DND-41 (cell line): Measurements from ENCODE around the gene PROM2.

Experiments
- ATAC-seq: fragments of 200-7000 bp; cut with Tn5 transposase; 3 replicates; pipeline ENCODE4 v1.9.1; 2021; ENCODE audit warnings: low read depth; ENCODE audit not compliant: insufficient read depth
- DNase-seq: peaks from one replicate; pipeline ENCODE4 v3.0.0-alpha.2; 2020
- H2AFZ ChIP-seq: 2 replicates; pipeline ENCODE4 v1.6.0; 2012; ENCODE audit warnings: low read depth, low read length
- H3K27ac ChIP-seq: 2 replicates; pipeline ENCODE4 v1.5.1; 2012; ENCODE audit warnings: low read length, inconsistent platforms
- H3K27me3 ChIP-seq: fragments of 200-600 bp; sonication (generic); 2 replicates; pipeline ENCODE4 v1.6.0; 2012; ENCODE audit warnings: low read length, mild to moderate bottlenecking, inconsistent platforms; ENCODE audit not compliant: insufficient read depth, poor library complexity
- H3K36me3 ChIP-seq: 2 replicates; pipeline ENCODE4 v1.5.1; 2012; ENCODE audit warnings: low read length, inconsistent platforms; ENCODE audit not compliant: insufficient read depth
- H3K4me1 ChIP-seq: 2 replicates; pipeline ENCODE4 v1.5.1; 2012; ENCODE audit warnings: mild to moderate bottlenecking, low read length; ENCODE audit not compliant: insufficient read depth
- H3K4me2 ChIP-seq: 2 replicates; pipeline ENCODE4 v1.6.0; 2012; ENCODE audit warnings: mild to moderate bottlenecking, moderate library complexity, low read length, inconsistent platforms; ENCODE audit not compliant: insufficient read depth
- H3K4me3 ChIP-seq, 2 experiments: fragments of 200-600 bp in 1 of 2; shearing (Covaris generic) in 1 of 2; 2 replicates each; pipeline ENCODE4 v1.5.1; 2012 to 2016; ENCODE audit warnings: inconsistent platforms in 2 of 2, low read length in 2 of 2, mild to moderate bottlenecking in 2 of 2, low read depth in 1 of 2, moderate library complexity in 1 of 2
- H3K79me2 ChIP-seq: 2 replicates; pipeline ENCODE4 v1.6.0; 2012; ENCODE audit warnings: low read length, inconsistent platforms; ENCODE audit not compliant: insufficient read depth
- H3K9ac ChIP-seq: 2 replicates; pipeline ENCODE4 v1.6.0; 2012; ENCODE audit warnings: low read depth, mild to moderate bottlenecking, inconsistent platforms, low read length, moderate library complexity
- H3K9me3 ChIP-seq: 2 replicates; pipeline ENCODE4 v1.5.1; 2012; ENCODE audit warnings: low read length, moderate library complexity, mild to moderate bottlenecking, inconsistent platforms; ENCODE audit not compliant: insufficient read depth, severe bottlenecking
- H4K20me1 ChIP-seq: 2 replicates; pipeline ENCODE4 v1.6.0; 2012; ENCODE audit warnings: low read length; ENCODE audit not compliant: insufficient read depth
- CTCF ChIP-seq: IDR thresholded peaks from 2 replicates; pipeline ENCODE4 v1.5.1; 2012; ENCODE audit warnings: borderline replicate concordance, low read length, moderate library complexity, mild to moderate bottlenecking; ENCODE audit not compliant: poor library complexity, severe bottlenecking; ENCODE audit errors: extremely low read depth
- EZH2 ChIP-seq: IDR thresholded peaks from 3 replicates; pipeline ENCODE4 v1.6.1; 2012; ENCODE audit warnings: borderline replicate concordance, low read depth, mild to moderate bottlenecking, moderate library complexity, low read length, inconsistent platforms; ENCODE audit not compliant: severe bottlenecking

PROM2 gene

GRCh38 chr2:95287336-95287735, 13.1 kb downstream of the PROM2 start:
- ATAC-seq, result no peak
- H3K4me3 ChIP-seq, result no peak overlapping the region
- H3K36me3 ChIP-seq, result no peaks in the 10 kb centered on the region
- H3K27ac ChIP-seq, result no peak overlapping the region
- no peak for DNase-seq
- no peak overlapping the region for H3K4me2 ChIP-seq
- H3K79me2 ChIP-seq, result no peaks in the 10 kb centered on the region
- H3K9ac ChIP-seq, result no peak overlapping the region
- H3K4me1 ChIP-seq, result no peaks in the 10 kb centered on the region
- H3K27me3 ChIP-seq, result no peaks in the 10 kb centered on the region
- peaks cover 12% of the 10 kb centered on the region for H3K9me3 ChIP-seq
- no peak overlapping the region for H2AFZ ChIP-seq
- H4K20me1 ChIP-seq, result no peaks in the 10 kb centered on the region
- no peak for TF ChIP-seq EZH2

GRCh38 chr2:95287806-95288205, 13.6 kb downstream of the PROM2 start:
- no peaks in the 10 kb centered on the region for H3K79me2 ChIP-seq
- peaks cover 12% of the 10 kb centered on the region for H3K9me3 ChIP-seq
- no peak overlapping the region for H2AFZ ChIP-seq
- H3K27me3 ChIP-seq, result no peaks in the 10 kb centered on the region
- no peak overlapping the region for H3K9ac ChIP-seq
- no peak overlapping the region for H3K4me2 ChIP-seq
- no peak overlapping the region for H3K27ac ChIP-seq
- H3K36me3 ChIP-seq, result no peaks in the 10 kb centered on the region
- no peaks in the 10 kb centered on the region for H3K4me1 ChIP-seq
- DNase-seq (no peak), ATAC-seq (no peak)
- TF ChIP-seq EZH2 (no peak), CTCF (no peak)
- no peaks in the 10 kb centered on the region for H4K20me1 ChIP-seq
- H3K4me3 ChIP-seq, result no peak overlapping the region

- no peaks in the 10 kb centered on the region for H3K27me3 ChIP-seq
- no peak for ATAC-seq
Measured at GRCh38 chr2:95289253-95289652, 15.0 kb downstream of the PROM2 start.

GRCh38 chr2:95291222-95291621, 17.0 kb downstream of the PROM2 start:
- H3K27ac ChIP-seq, result no peak overlapping the region
- H3K9me3 ChIP-seq, result peaks cover 12% of the 10 kb centered on the region
- H3K27me3 ChIP-seq, result no peaks in the 10 kb centered on the region
- no peaks in the 10 kb centered on the region for H3K79me2 ChIP-seq
- no peak overlapping the region for H3K4me2 ChIP-seq
- no peaks in the 10 kb centered on the region for H3K36me3 ChIP-seq
- no peak overlapping the region for H2AFZ ChIP-seq
- H3K9ac ChIP-seq, result no peak overlapping the region
- peaks cover under 1% of the 10 kb centered on the region for H3K4me1 ChIP-seq
- TF ChIP-seq EZH2, result no peak
- TF ChIP-seq CTCF, result no peak
- H3K4me3 ChIP-seq, result no peak overlapping the region
- no peaks in the 10 kb centered on the region for H4K20me1 ChIP-seq
- ATAC-seq (no peak), DNase-seq (no peak)

More at GRCh38 chr2:95289253-95289652, 15.0 kb downstream of the PROM2 start:
- no peaks in the 10 kb centered on the region for H4K20me1 ChIP-seq
- TF ChIP-seq EZH2, result no peak
- peak; percentile 59 for TF ChIP-seq CTCF
- H3K79me2 ChIP-seq, result no peaks in the 10 kb centered on the region
- no peak overlapping the region for H2AFZ ChIP-seq
- no peaks in the 10 kb centered on the region for H3K36me3 ChIP-seq
- H3K27ac ChIP-seq, result no peak overlapping the region
- no peak overlapping the region for H3K4me3 ChIP-seq
- no peak overlapping the region for H3K9ac ChIP-seq
- no peaks in the 10 kb centered on the region for H3K4me1 ChIP-seq
- no peak for DNase-seq
- peaks cover 12% of the 10 kb centered on the region for H3K9me3 ChIP-seq
- no peak overlapping the region for H3K4me2 ChIP-seq
